H1 (cell line): ENCODE measurements around the gene PRR22. TPM values are rescaled to one million over a fixed set of nuclear protein-coding genes. Genes with fewer than 3 reads are reported as not detected.
A peak's percentile ranks its signal among the peaks of the same experiment; 100 is the strongest.

Experiments
- ATF2 ChIP-seq: IDR thresholded peaks from 2 replicates; pipeline ENCODE4 v1.6.1; 2012; ENCODE audit warnings: low read length, inconsistent platforms
- BCL11A ChIP-seq, 2 experiments: IDR thresholded peaks; one replicate each; pipeline ENCODE4 v1.6.1; 2011; ENCODE audit warnings: low read depth in 2 of 2, low read length in 2 of 2, mild to moderate bottlenecking in 2 of 2
- BRCA1 ChIP-seq: IDR thresholded peaks from 2 replicates; pipeline ENCODE4 v1.6.1; 2012; ENCODE audit warnings: low read depth, low read length, improper control_type of control experiment
- CBX8 ChIP-seq: fragments of 300-800, 300-1000 bp; sonication (generic); IDR thresholded peaks from 2 replicates; pipeline ENCODE4 v1.7.1; 2016; ENCODE audit warnings: low read depth, low read length, borderline replicate concordance
- CHD1 ChIP-seq: IDR thresholded peaks from 2 replicates; pipeline ENCODE4 v1.6.1; 2012; ENCODE audit warnings: low read depth, low read length, improper control_type of control experiment
- CREB1 ChIP-seq: IDR thresholded peaks from 2 replicates; pipeline ENCODE4 v1.6.1; 2012; ENCODE audit warnings: inconsistent platforms
- EZH2 ChIP-seq: fragments of 200-600 bp; sonication (generic); IDR thresholded peaks from 2 replicates; pipeline ENCODE4 v1.7.1; 2012; ENCODE audit warnings: low read depth, mild to moderate bottlenecking, moderate library complexity, low read length, inconsistent platforms; ENCODE audit not compliant: severe bottlenecking
- HDAC2 ChIP-seq, 2 experiments: fragments of 300-600 bp in 1 of 2; sonication (generic) in 1 of 2; IDR thresholded peaks; 2 replicates each; pipeline ENCODE4 v1.6.1; 2011 to 2012; ENCODE audit warnings: low read depth in 2 of 2, low read length in 2 of 2, mild to moderate bottlenecking in 2 of 2, moderate library complexity in 2 of 2, borderline replicate concordance in 1 of 2, inconsistent platforms in 1 of 2
- HDAC6 ChIP-seq: IDR thresholded peaks from one replicate; pipeline ENCODE4 v1.7.1; 2012; ENCODE audit warnings: low read depth, mild to moderate bottlenecking, inconsistent platforms, low read length, moderate library complexity
- JUN ChIP-seq: IDR thresholded peaks from 2 replicates; pipeline ENCODE4 v1.6.1; 2011; ENCODE audit warnings: low read depth, mild to moderate bottlenecking, improper control_type of control experiment, low read length
- JUND ChIP-seq: IDR thresholded peaks from 2 replicates; pipeline ENCODE4 v1.6.1; 2011; ENCODE audit warnings: mild to moderate bottlenecking, improper control_type of control experiment, low read length
- NANOG ChIP-seq: IDR thresholded peaks from 2 replicates; pipeline ENCODE4 v1.6.1; 2011; ENCODE audit warnings: low read length, low read depth, mild to moderate bottlenecking, inconsistent platforms; ENCODE audit not compliant: insufficient read depth, poor library complexity, severe bottlenecking
- NRF1 ChIP-seq: IDR thresholded peaks from 2 replicates; pipeline ENCODE4 v1.6.1; 2011; ENCODE audit warnings: mild to moderate bottlenecking, low read depth, low read length, improper control_type of control experiment
- PHF8 ChIP-seq: fragments of 200-600 bp; sonication (generic); conservative IDR thresholded peaks from 2 replicates; pipeline ENCODE4 v1.7.1; 2012; ENCODE audit warnings: low read depth, mild to moderate bottlenecking, inconsistent platforms, low read length, moderate library complexity
- POLR2AphosphoS5 ChIP-seq: IDR thresholded peaks from 2 replicates; pipeline ENCODE4 v1.6.1; 2011; ENCODE audit warnings: low read depth, low read length
- POU5F1 ChIP-seq: IDR thresholded peaks from 2 replicates; pipeline ENCODE4 v1.6.1; 2011; ENCODE audit warnings: low read depth, mild to moderate bottlenecking, low read length, moderate library complexity
- RAD21 ChIP-seq, 2 experiments: IDR thresholded peaks in 1 of 2; conservative IDR thresholded peaks in 1 of 2; 2 replicates each; pipeline ENCODE4 v1.6.1; 2011; ENCODE audit warnings: low read depth in 2 of 2, low read length in 2 of 2, improper control_type of control experiment in 1 of 2, inconsistent platforms in 1 of 2, mild to moderate bottlenecking in 1 of 2, moderate library complexity in 1 of 2
- SP1 ChIP-seq: IDR thresholded peaks from 2 replicates; pipeline ENCODE4 v1.6.1; 2011; ENCODE audit warnings: low read depth, low read length
- SP2 ChIP-seq: IDR thresholded peaks from 2 replicates; pipeline ENCODE4 v1.6.1; 2012; ENCODE audit warnings: mild to moderate bottlenecking, low read length, inconsistent platforms
- SP4 ChIP-seq: IDR thresholded peaks from 2 replicates; pipeline ENCODE4 v1.6.1; 2012; ENCODE audit warnings: low read length, inconsistent platforms
- TAF1 ChIP-seq: IDR thresholded peaks from 2 replicates; pipeline ENCODE4 v1.6.1; 2011; ENCODE audit warnings: mild to moderate bottlenecking, low read depth, low read length
- TCF12 ChIP-seq: IDR thresholded peaks from 2 replicates; pipeline ENCODE4 v1.6.1; 2011; ENCODE audit warnings: low read depth, mild to moderate bottlenecking, low read length
- YY1 ChIP-seq: IDR thresholded peaks from 2 replicates; pipeline ENCODE4 v1.6.1; 2011; ENCODE audit warnings: low read depth, mild to moderate bottlenecking, low read length
- polyA plus RNA-seq, 7 experiments: library from polyadenylated mRNA; depleted of rRNA in 3 of 7; stranded (reverse) in 5 of 7; unstranded in 2 of 7; fragments of >200 nt in 5 of 7; fragments of 200-250 nt in 2 of 7; gene quantifications; 1 replicate in 5 of 7; 2 replicates in 1 of 7; 4 replicates in 1 of 7; pipeline versions ENCODE4 v1.2.1 to v1.2.3, GENCODE V29; 2011 to 2013; ENCODE audit warnings: missing spikeins in 2 of 7, mixed read lengths in 2 of 7
- total RNA-seq: library from RNA; stranded (reverse); fragmentation: NEBNext Ultra II Directional; extraction: Animal tissue kit (Norgen Biotek cat#: 25700); gene quantifications from 2 replicates; pipeline ENCODE4 v1.2.1, GENCODE V29; 2021

Gene PRR22
- total and polyA plus RNA-seq, 2 of the 8 experiments (the other 6 are each of a cell fraction or from before 2014, with no cell fraction given), result 1.9 to 2.1 TPM

GRCh38 chr19:5790559-5791520 lies 6.3 kb upstream of the PRR22 start, which contains the start of gene DUS3L (continued):
- TF ChIP-seq NANOG (no peak), SP1 (peak; percentile 73; the same call in 1 of the 2 replicates), BCL11A (IDR thresholded peaks at IDR 0.05; ENCODE audit: low read depth in 2 of 2, low read length in 2 of 2) (no peak), EZH2 (no peak), HDAC6 (no peak), POU5F1 (no peak), JUND (no peak), JUN (no peak), CREB1 (peak; percentile 98), RAD21 (IDR thresholded peaks at IDR 0.05 in 1 of 2, conservative IDR thresholded peaks at IDR 0.05 in 1 of 2; ENCODE audit: low read depth in 2 of 2, low read length in 2 of 2) (no peak), ATF2 (peak; percentile 78), NRF1 (peak; percentile 67), YY1 (peak; percentile 51; the same call in 1 of the 2 replicates), TAF1 (peak; percentile 85), SP4 (peak; percentile 86; the same call in 1 of the 2 replicates), PHF8 (peak; percentile 95), HDAC2 (IDR thresholded peaks at IDR 0.05; ENCODE audit: borderline replicate concordance in 1 of 2, low read depth in 2 of 2, low read length in 2 of 2) (peak; percentile 57 to 96; a peak in 3 of 4 replicates), BRCA1 (no peak), POLR2AphosphoS5 (peak; percentile 89), CBX8 (no peak), CHD1 (no peak), SP2 (no peak), TCF12 (no peak)
